OCI-LY1 (cell line): Measurements from ENCODE around the gene CCDC85C.

ENCODE experiments used
- H2AFZ ChIP-seq: fragments of 200-600 bp; sonication (generic), shearing (Covaris generic); 2 replicates; pipeline ENCODE4 v1.6.0; 2014; ENCODE audit warnings: antibody characterized with exemption, mild to moderate bottlenecking, low read length
- H3F3A ChIP-seq: fragments of 200-600 bp; sonication (generic), shearing (Covaris generic); 2 replicates; pipeline ENCODE4 v1.6.0; 2014; ENCODE audit warnings: mild to moderate bottlenecking, antibody characterized with exemption, low read length, moderate library complexity; ENCODE audit not compliant: insufficient read depth
- H3K27ac ChIP-seq: fragments of 200-600 bp; sonication (generic); 2 replicates; pipeline ENCODE4 v1.5.1; 2014; ENCODE audit warnings: low read length, mixed run types, mild to moderate bottlenecking, low read depth; ENCODE audit not compliant: poor library complexity, severe bottlenecking
- H3K27me3 ChIP-seq: fragments of 200-600 bp; sonication (generic); 2 replicates; pipeline ENCODE4 v1.6.0; 2014; ENCODE audit warnings: antibody characterized with exemption, mild to moderate bottlenecking, low read length, moderate library complexity; ENCODE audit not compliant: insufficient read depth
- H3K36me3 ChIP-seq: fragments of 200-600 bp; sonication (generic); 2 replicates; pipeline ENCODE4 v1.6.1; 2014; ENCODE audit warnings: mild to moderate bottlenecking, antibody characterized with exemption, low read length, moderate library complexity, mixed read lengths; ENCODE audit not compliant: insufficient read depth
- H3K4me1 ChIP-seq: fragments of 200-600 bp; sonication (generic); 2 replicates; pipeline ENCODE4 v1.5.1; 2014; ENCODE audit warnings: mild to moderate bottlenecking, low read length, moderate library complexity; ENCODE audit not compliant: insufficient read depth, severe bottlenecking
- H3K4me2 ChIP-seq: fragments of 200-600 bp; sonication (generic), shearing (Covaris generic); 2 replicates; pipeline ENCODE4 v1.6.1; 2014; ENCODE audit warnings: low read length
- H3K4me3 ChIP-seq: fragments of 200-600 bp; sonication (generic); 2 replicates; pipeline ENCODE4 v1.5.1; 2014; ENCODE audit warnings: low read length, low read depth, mild to moderate bottlenecking, mixed read lengths; ENCODE audit not compliant: poor library complexity, severe bottlenecking
- H3K79me2 ChIP-seq: fragments of 200-600 bp; shearing (Covaris generic); 2 replicates; pipeline ENCODE4 v1.6.1; 2016; ENCODE audit warnings: mixed run types, low read length, mixed read lengths; ENCODE audit not compliant: insufficient read depth
- H3K9ac ChIP-seq: fragments of 200-600 bp; sonication (generic), shearing (Covaris generic); 2 replicates; pipeline ENCODE4 v1.6.1; 2014; ENCODE audit warnings: mild to moderate bottlenecking, low read length, mixed read lengths
- H3K9me2 ChIP-seq: fragments of 200-600 bp; sonication (generic), shearing (Covaris generic); 2 replicates; pipeline ENCODE4 v1.6.1; 2014; ENCODE audit warnings: low read depth, mild to moderate bottlenecking, low read length, mixed read lengths
- H3K9me3 ChIP-seq: fragments of 200-600 bp; shearing (Covaris generic); 2 replicates; pipeline ENCODE4 v1.6.1; 2014; ENCODE audit warnings: low read length, mixed read lengths
- H4K20me1 ChIP-seq: fragments of 200-600 bp; sonication (generic), shearing (Covaris generic); 2 replicates; pipeline ENCODE4 v1.6.0; 2016; ENCODE audit warnings: mild to moderate bottlenecking, low read length; ENCODE audit not compliant: insufficient read depth
- EZH2 ChIP-seq: fragments of 200-600 bp; sonication (generic), shearing (Covaris generic); IDR thresholded peaks from 2 replicates; pipeline ENCODE4 v1.8.0; 2017; ENCODE audit warnings: borderline replicate concordance, mixed run types, mild to moderate bottlenecking, antibody characterized with exemption, low read length, moderate library complexity, mixed read lengths
- TF ChIP-seq, protein P1 (sequence below): fragments of 200-600 bp; sonication (generic), shearing (Covaris generic); IDR thresholded peaks from 2 replicates; pipeline ENCODE4 v1.5.1; 2017; ENCODE audit warnings: mild to moderate bottlenecking, antibody characterized with exemption, low read length, moderate library complexity, mixed read lengths

The CCDC85C gene

DNA sequence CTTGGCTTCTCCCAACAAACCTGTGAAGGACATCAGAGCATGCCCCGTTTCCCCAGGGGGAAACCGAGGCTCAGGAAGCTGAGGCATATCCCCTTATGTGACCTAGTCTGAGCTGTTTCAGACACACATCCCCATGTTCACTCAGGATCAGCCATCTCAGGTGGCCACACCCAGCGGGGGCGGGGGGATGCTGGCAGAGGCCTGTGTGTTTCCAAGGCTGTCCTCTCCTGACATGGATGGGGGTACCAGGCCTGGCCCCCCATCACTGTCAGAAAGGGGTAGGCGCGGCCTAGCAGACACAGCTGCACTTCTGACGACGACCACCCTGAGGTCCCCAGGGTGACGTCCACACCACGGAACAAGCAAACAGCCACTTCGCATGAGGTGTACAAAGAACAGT, 22.1 kb downstream of the CCDC85C start:
- Histone ChIP-seq H3K9ac (no peak overlapping the region), H3K79me2 (no peaks in the 10 kb centered on the region), H3K27ac (no peak overlapping the region), H2AFZ (no peak overlapping the region), H3F3A (no peaks in the 10 kb centered on the region), H3K9me2 (no peaks in the 10 kb centered on the region), H4K20me1 (no peaks in the 10 kb centered on the region), H3K27me3 (no peaks in the 10 kb centered on the region; the same call in 1 of the 2 replicates), H3K4me1 (no peaks in the 10 kb centered on the region), H3K4me3 (no peak overlapping the region), H3K9me3 (no peaks in the 10 kb centered on the region), H3K4me2 (no peak overlapping the region), H3K36me3 (no peaks in the 10 kb centered on the region)
- TF ChIP-seq, protein P1, sequence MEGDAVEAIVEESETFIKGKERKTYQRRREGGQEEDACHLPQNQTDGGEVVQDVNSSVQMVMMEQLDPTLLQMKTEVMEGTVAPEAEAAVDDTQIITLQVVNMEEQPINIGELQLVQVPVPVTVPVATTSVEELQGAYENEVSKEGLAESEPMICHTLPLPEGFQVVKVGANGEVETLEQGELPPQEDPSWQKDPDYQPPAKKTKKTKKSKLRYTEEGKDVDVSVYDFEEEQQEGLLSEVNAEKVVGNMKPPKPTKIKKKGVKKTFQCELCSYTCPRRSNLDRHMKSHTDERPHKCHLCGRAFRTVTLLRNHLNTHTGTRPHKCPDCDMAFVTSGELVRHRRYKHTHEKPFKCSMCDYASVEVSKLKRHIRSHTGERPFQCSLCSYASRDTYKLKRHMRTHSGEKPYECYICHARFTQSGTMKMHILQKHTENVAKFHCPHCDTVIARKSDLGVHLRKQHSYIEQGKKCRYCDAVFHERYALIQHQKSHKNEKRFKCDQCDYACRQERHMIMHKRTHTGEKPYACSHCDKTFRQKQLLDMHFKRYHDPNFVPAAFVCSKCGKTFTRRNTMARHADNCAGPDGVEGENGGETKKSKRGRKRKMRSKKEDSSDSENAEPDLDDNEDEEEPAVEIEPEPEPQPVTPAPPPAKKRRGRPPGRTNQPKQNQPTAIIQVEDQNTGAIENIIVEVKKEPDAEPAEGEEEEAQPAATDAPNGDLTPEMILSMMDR = no peak
- TF ChIP-seq EZH2 = no peak

DNA sequence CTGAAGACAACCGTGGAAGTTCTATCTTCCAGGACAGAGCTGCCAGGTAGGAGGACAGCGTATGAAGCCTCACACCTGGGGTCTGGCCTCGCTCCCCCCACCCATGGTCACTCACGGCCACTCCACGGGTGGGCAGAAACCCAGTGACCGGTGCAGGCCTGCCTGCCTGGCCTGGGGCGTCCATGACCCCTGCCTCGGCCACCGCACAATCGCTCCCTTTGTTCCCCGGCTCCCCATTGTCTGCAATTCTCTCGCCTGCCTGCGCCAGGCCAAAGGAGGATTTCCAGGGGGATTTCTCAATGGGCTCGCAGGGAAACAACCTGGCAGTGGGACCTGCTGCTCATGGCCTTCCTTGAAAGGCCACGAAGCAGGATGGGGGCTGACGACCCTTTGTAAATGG, 22.6 kb downstream of the CCDC85C start:
- no peaks in the 10 kb centered on the region; the same call in 1 of the 2 replicates for H3K27me3 ChIP-seq
- H3F3A ChIP-seq = no peaks in the 10 kb centered on the region
- H3K4me1 ChIP-seq = no peaks in the 10 kb centered on the region
- H3K4me2 ChIP-seq = no peak overlapping the region
- no peaks in the 10 kb centered on the region for H4K20me1 ChIP-seq
- no peaks in the 10 kb centered on the region for H3K36me3 ChIP-seq
- H3K4me3 ChIP-seq = no peak overlapping the region
- H3K79me2 ChIP-seq = no peaks in the 10 kb centered on the region
- no peaks in the 10 kb centered on the region for H3K9me2 ChIP-seq
- H3K9me3 ChIP-seq = no peaks in the 10 kb centered on the region
- H3K27ac ChIP-seq = no peak overlapping the region
- no peak overlapping the region for H2AFZ ChIP-seq
- TF ChIP-seq EZH2 = no peak
- TF ChIP-seq, protein P1 = no peak
- H3K9ac ChIP-seq = no peak overlapping the region

DNA sequence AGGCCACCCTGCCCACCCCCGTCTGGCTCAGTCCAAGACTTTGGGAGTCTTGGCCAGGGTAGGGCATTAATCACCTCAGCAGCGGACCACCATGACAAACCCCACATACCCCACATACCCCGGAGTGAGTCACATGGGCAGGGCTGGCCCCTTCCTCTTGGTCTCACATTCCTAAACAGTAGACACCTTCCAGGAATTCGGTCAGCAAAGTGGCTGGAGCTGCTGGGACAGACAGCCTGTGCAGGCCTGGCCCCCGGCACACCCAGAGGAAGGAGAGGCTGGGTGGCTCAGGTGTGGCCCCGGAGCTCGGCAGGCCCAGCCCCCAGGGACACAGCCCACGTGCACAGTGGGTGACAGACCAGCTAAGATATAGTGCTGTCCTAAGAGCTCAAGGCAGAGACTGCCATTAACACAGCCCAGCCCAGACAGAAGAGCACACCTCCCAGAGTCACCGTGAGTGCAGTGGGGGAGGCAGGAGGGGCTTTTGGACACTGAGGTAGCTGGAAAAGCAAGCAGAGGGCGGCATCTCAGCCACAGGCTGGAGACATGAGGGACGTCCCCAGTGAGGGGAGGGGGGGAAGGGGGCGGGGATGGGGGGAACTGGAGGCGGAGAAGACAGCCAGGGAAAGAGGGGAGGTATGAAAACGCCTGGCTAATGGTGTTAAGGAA, 24.0 kb downstream of the CCDC85C start:
- H3K4me2 ChIP-seq = no peak overlapping the region
- no peaks in the 10 kb centered on the region for H3K36me3 ChIP-seq
- H3K9me2 ChIP-seq = no peaks in the 10 kb centered on the region
- H3K4me3 ChIP-seq = no peak overlapping the region
- H3K27ac ChIP-seq = no peak overlapping the region
- H3K9ac ChIP-seq = no peak overlapping the region
- no peaks in the 10 kb centered on the region for H3K79me2 ChIP-seq
- no peaks in the 10 kb centered on the region; the same call in 1 of the 2 replicates for H3K27me3 ChIP-seq
- H2AFZ ChIP-seq = no peak overlapping the region
- no peaks in the 10 kb centered on the region for H3K4me1 ChIP-seq
- H3K9me3 ChIP-seq = no peaks in the 10 kb centered on the region
- TF ChIP-seq, protein P1 = no peak
- no peak for TF ChIP-seq EZH2
- no peaks in the 10 kb centered on the region for H3F3A ChIP-seq
- no peaks in the 10 kb centered on the region for H4K20me1 ChIP-seq
